Fibroblast of the conjunctiva (primary cell): Measurements from ENCODE around the gene BANF1.
"Not testable (repeated sequence)": the region's sequence is repeated elsewhere in the genome, so short reads cannot be mapped to it uniquely, and the experiment has no call there.

Experiments
- DNase-seq: peaks from one replicate; pipeline ENCODE4 v3.0.0-alpha.2; 2010; ENCODE audit warnings: low read depth

Gene BANF1

GRCh38 chr11:65978391-65979238 is 23.7 kb upstream of the BANF1 start:
- no peak for DNase-seq

GRCh38 chr11:65979261-65979759 is 23.0 kb upstream of the BANF1 start:
- DNase-seq, result no peak

- no peak for DNase-seq
These were observed 21.1 kb upstream of the BANF1 start for GRCh38 chr11:65981101-65981740.

- DNase-seq, result no peak
These were observed 20.1 kb upstream of the BANF1 start for GRCh38 chr11:65981972-65982823.

- DNase-seq, result no peak
These were observed 19.3 kb upstream of the BANF1 start for GRCh38 chr11:65982824-65983588.

- no peak for DNase-seq
These were observed 18.7 kb upstream of the BANF1 start for GRCh38 chr11:65983589-65983987.

- DNase-seq, result no peak
These were observed 15.0 kb upstream of the BANF1 start for GRCh38 chr11:65987336-65987735.

- DNase-seq, result peak; percentile 95
These were observed 13.3 kb upstream of the BANF1 start for GRCh38 chr11:65988791-65989592.

- DNase-seq, result no peak
These were observed 10.2 kb upstream of the BANF1 start for GRCh38 chr11:65992056-65992455.

GRCh38 chr11:65997286-65997685 is 5.0 kb upstream of the BANF1 start:
- no peak for DNase-seq

GRCh38 chr11:66002648-66003225 is 434 bp downstream of the BANF1 start:
- DNase-seq, result peak; percentile 16

GRCh38 chr11:66003291-66003690 is 988 bp downstream of the BANF1 start:
- DNase-seq, result no peak

GRCh38 chr11:66004186-66004585 is 1.9 kb downstream of the BANF1 start:
- DNase-seq, result no peak

GRCh38 chr11:66006134-66006890 is 4.0 kb downstream of the BANF1 start:
- DNase-seq, result no peak

GRCh38 chr11:66006891-66007176 is 4.5 kb downstream of the BANF1 start:
- DNase-seq, result no peak

- DNase-seq, result no peak
These were observed 4.9 kb downstream of the BANF1 start for GRCh38 chr11:66007201-66007634.

- no peak for DNase-seq
These were observed 5.8 kb downstream of the BANF1 start for GRCh38 chr11:66008095-66008467.

GRCh38 chr11:66008468-66009101 is 6.3 kb downstream of the BANF1 start:
- DNase-seq, result no peak

- not testable (repeated sequence) for DNase-seq
These were observed 7.7 kb downstream of the BANF1 start for GRCh38 chr11:66010036-66010435.
